Astrocyte (in vitro differentiated cells and primary cell): Measurements from ENCODE around the gene CHD5. TPM values are rescaled to one million over a fixed set of nuclear protein-coding genes. Genes with fewer than 3 reads are reported as not detected.
"Not testable (repeated sequence)": the region's sequence is repeated elsewhere in the genome, so short reads cannot be mapped to it uniquely, and the experiment has no call there.

ENCODE experiments used
- DNase-seq: peaks from one replicate; pipeline ENCODE4 v3.0.0-alpha.2; 2010; ENCODE audit warnings: low read depth
- FAIRE-seq: peaks from 2 replicates; lab custom pipeline; 2011; peaks lifted over from hg19 to GRCh38; lab: Jason Lieb, UNC
- H2AFZ ChIP-seq: 2 replicates; pipeline ENCODE4 v1.6.0; 2012; ENCODE audit warnings: low read depth, low read length, inconsistent platforms
- H3K27ac ChIP-seq: 2 replicates; pipeline ENCODE4 v1.5.1; 2011; ENCODE audit warnings: low read depth, low read length, inconsistent platforms
- H3K27me3 ChIP-seq: 2 replicates; pipeline ENCODE4 v1.6.0; 2011; ENCODE audit warnings: low read length, inconsistent platforms; ENCODE audit not compliant: insufficient read depth
- H3K36me3 ChIP-seq: 2 replicates; pipeline ENCODE4 v1.5.1; 2011; ENCODE audit warnings: low read length, inconsistent platforms; ENCODE audit not compliant: insufficient read depth
- H3K4me1 ChIP-seq: 2 replicates; pipeline ENCODE4 v1.5.1; 2011; ENCODE audit warnings: low read length, inconsistent platforms; ENCODE audit not compliant: insufficient read depth
- H3K4me2 ChIP-seq: 2 replicates; pipeline ENCODE4 v1.6.0; 2012; ENCODE audit warnings: low read length, inconsistent platforms
- H3K4me3 ChIP-seq: 2 replicates; pipeline ENCODE4 v1.5.1; 2011; ENCODE audit warnings: low read depth, mild to moderate bottlenecking, low read length, inconsistent platforms; ENCODE audit not compliant: insufficient read depth
- H3K79me2 ChIP-seq: 2 replicates; pipeline ENCODE4 v1.6.0; 2012; ENCODE audit warnings: mild to moderate bottlenecking, low read length, inconsistent platforms; ENCODE audit not compliant: insufficient read depth
- H3K9ac ChIP-seq: 2 replicates; pipeline ENCODE4 v1.6.0; 2012; ENCODE audit warnings: mild to moderate bottlenecking, low read length, inconsistent platforms
- H3K9me3 ChIP-seq: 2 replicates; pipeline ENCODE4 v1.5.1; 2012; ENCODE audit warnings: low read depth, mild to moderate bottlenecking, low read length, inconsistent platforms; ENCODE audit not compliant: insufficient read depth
- H4K20me1 ChIP-seq: 2 replicates; pipeline ENCODE4 v1.6.0; 2012; ENCODE audit warnings: low read length, inconsistent platforms; ENCODE audit not compliant: insufficient read depth
- H3K27ac Mint-ChIP-seq: one replicate; pipeline ENCODE4 v1.8.0; 2021; ENCODE audit warnings: mild to moderate bottlenecking, mixed read lengths; ENCODE audit not compliant: unreplicated experiment
- H3K27me3 Mint-ChIP-seq: one replicate; pipeline ENCODE4 v1.8.0; 2021; ENCODE audit warnings: low read depth, mixed read lengths; ENCODE audit not compliant: unreplicated experiment
- H3K36me3 Mint-ChIP-seq: one replicate; pipeline ENCODE4 v1.8.0; 2021; ENCODE audit warnings: low read depth, mixed read lengths; ENCODE audit not compliant: unreplicated experiment
- H3K4me1 Mint-ChIP-seq: one replicate; pipeline ENCODE4 v1.8.0; 2021; ENCODE audit warnings: low read depth, mixed read lengths; ENCODE audit not compliant: unreplicated experiment
- H3K4me3 Mint-ChIP-seq: one replicate; pipeline ENCODE4 v1.8.0; 2021; ENCODE audit warnings: mild to moderate bottlenecking, moderate library complexity, mixed read lengths; ENCODE audit not compliant: unreplicated experiment
- H3K9me3 Mint-ChIP-seq: one replicate; pipeline ENCODE4 v1.8.0; 2021; ENCODE audit warnings: mild to moderate bottlenecking, mixed read lengths; ENCODE audit not compliant: unreplicated experiment
- EZH2 ChIP-seq: IDR thresholded peaks from 2 replicates; pipeline ENCODE4 v1.6.1; 2012; ENCODE audit warnings: mild to moderate bottlenecking, low read length, inconsistent platforms; ENCODE audit not compliant: insufficient read depth
- total RNA-seq: library from RNA; stranded (reverse); gene quantifications from 2 replicates; pipeline ENCODE4 v1.2.1, GENCODE V29; 2021
- TF ChIP-seq, protein P1 (sequence below): IDR thresholded peaks from 2 replicates; pipeline ENCODE4 v1.5.1; 2011; ENCODE audit warnings: low read depth, mild to moderate bottlenecking, inconsistent platforms, low read length, moderate library complexity; ENCODE audit not compliant: insufficient read depth

Gene CHD5
- total RNA-seq, 1 donor from 2014 or later, result 0.18 TPM

DNA sequence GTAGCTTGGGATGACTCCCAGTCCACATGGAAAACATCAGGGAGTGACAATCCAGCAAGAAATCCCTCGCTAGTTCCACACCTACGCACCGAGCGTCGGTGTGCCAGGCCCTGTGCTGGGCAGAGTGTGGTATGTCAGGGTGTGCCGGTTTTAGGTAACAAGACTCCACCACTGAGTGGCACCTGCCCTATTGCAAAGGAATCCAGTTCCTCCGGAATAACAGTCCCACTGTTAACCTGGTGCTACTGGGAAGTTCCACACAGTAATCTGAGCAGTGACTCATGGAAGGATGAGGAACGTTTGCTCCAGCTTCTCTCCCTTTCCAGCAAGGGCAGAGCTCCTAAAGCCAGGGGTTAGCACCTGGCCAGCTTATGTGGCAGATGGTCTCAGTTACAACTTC is 40.1 kb upstream of the CHD5 start:
- H3K36me3 ChIP-seq, result peaks cover 11% of the 10 kb centered on the region
- Mint-ChIP-seq H3K27ac (peak overlapping the region; percentile 11), H3K4me1 (peaks cover 9% of the 10 kb centered on the region), H3K9me3 (no peaks in the 10 kb centered on the region), H3K4me3 (no peak overlapping the region), H3K27me3 (peaks cover 7% of the 10 kb centered on the region), H3K36me3 (peaks cover 22% of the 10 kb centered on the region)
- peaks cover 4% of the 10 kb centered on the region for H3K4me1 ChIP-seq
- no peaks in the 10 kb centered on the region for H3K79me2 ChIP-seq
- peaks cover 15% of the 10 kb centered on the region for H4K20me1 ChIP-seq
- no peaks in the 10 kb centered on the region for H3K9me3 ChIP-seq
- H3K9ac ChIP-seq, result no peak overlapping the region
- H2AFZ ChIP-seq, result no peak overlapping the region
- no peaks in the 10 kb centered on the region for H3K27me3 ChIP-seq
- no peak overlapping the region for H3K4me2 ChIP-seq
- no peak for DNase-seq
- no peak overlapping the region for H3K27ac ChIP-seq
- H3K4me3 ChIP-seq, result no peak overlapping the region
- FAIRE-seq, result no peak
- no peak for TF ChIP-seq EZH2

- not testable (repeated sequence) for H3K4me3 ChIP-seq, FAIRE-seq, H3K9me3 ChIP-seq, H2AFZ ChIP-seq, H3K4me1 Mint-ChIP-seq, H3K4me3 Mint-ChIP-seq, H3K79me2 ChIP-seq, H3K4me2 ChIP-seq, H3K27ac ChIP-seq, H3K9ac ChIP-seq, H3K27me3 Mint-ChIP-seq, DNase-seq, H3K4me1 ChIP-seq, H4K20me1 ChIP-seq, H3K9me3 Mint-ChIP-seq, H3K27me3 ChIP-seq, H3K27ac Mint-ChIP-seq
- H3K36me3 Mint-ChIP-seq, result peaks cover 20% of the 10 kb centered on the region
- H3K36me3 ChIP-seq, result peaks cover 11% of the 10 kb centered on the region
Measured at GRCh38 chr1:6219641-6220040, 39.5 kb upstream of the CHD5 start.

- TF ChIP-seq, protein P1, sequence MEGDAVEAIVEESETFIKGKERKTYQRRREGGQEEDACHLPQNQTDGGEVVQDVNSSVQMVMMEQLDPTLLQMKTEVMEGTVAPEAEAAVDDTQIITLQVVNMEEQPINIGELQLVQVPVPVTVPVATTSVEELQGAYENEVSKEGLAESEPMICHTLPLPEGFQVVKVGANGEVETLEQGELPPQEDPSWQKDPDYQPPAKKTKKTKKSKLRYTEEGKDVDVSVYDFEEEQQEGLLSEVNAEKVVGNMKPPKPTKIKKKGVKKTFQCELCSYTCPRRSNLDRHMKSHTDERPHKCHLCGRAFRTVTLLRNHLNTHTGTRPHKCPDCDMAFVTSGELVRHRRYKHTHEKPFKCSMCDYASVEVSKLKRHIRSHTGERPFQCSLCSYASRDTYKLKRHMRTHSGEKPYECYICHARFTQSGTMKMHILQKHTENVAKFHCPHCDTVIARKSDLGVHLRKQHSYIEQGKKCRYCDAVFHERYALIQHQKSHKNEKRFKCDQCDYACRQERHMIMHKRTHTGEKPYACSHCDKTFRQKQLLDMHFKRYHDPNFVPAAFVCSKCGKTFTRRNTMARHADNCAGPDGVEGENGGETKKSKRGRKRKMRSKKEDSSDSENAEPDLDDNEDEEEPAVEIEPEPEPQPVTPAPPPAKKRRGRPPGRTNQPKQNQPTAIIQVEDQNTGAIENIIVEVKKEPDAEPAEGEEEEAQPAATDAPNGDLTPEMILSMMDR, result no peak
- no peak for TF ChIP-seq EZH2
- DNase-seq (no peak), FAIRE-seq (no peak)
- Histone ChIP-seq H3K36me3 (peaks cover 3% of the 10 kb centered on the region), H3K27ac (no peak overlapping the region), H3K79me2 (no peaks in the 10 kb centered on the region), H3K27me3 (no peaks in the 10 kb centered on the region), H3K9me3 (no peaks in the 10 kb centered on the region), H3K4me1 (peaks cover 4% of the 10 kb centered on the region), H3K4me2 (no peak overlapping the region), H3K4me3 (no peak overlapping the region), H2AFZ (no peak overlapping the region), H3K9ac (no peak overlapping the region), H4K20me1 (peaks cover 9% of the 10 kb centered on the region)
- peak overlapping the region; percentile 69 for H3K27ac Mint-ChIP-seq
- peaks cover 9% of the 10 kb centered on the region for H3K4me1 Mint-ChIP-seq
- no peak overlapping the region for H3K4me3 Mint-ChIP-seq
- H3K27me3 Mint-ChIP-seq, result peaks cover 8% of the 10 kb centered on the region
- peaks cover 20% of the 10 kb centered on the region for H3K36me3 Mint-ChIP-seq
- H3K9me3 Mint-ChIP-seq, result no peaks in the 10 kb centered on the region
Measured at GRCh38 chr1:6218375-6219164, 38.4 kb upstream of the CHD5 start.
